LNCAP (cell line): ENCODE results near the gene SPRR1A.

Source experiments
- CTCF ChIP-seq: fragments of 450-650 bp; IDR thresholded peaks from 2 replicates; pipeline ENCODE4 v1.5.1; 2017; ENCODE audit warnings: mild to moderate bottlenecking

Gene SPRR1A

GRCh38 chr1:153035211-153035610, 51.3 kb downstream of the SPRR1A start:
- TF ChIP-seq CTCF: no peak
